HEK293T (cell line): Measurements from ENCODE around the gene CDH4.
"Not testable (repeated sequence)": the region's sequence is repeated elsewhere in the genome, so short reads cannot be mapped to it uniquely, and the experiment has no call there.

Experiments
- CTCF ChIA-PET: fragments of 350-600 bp; formaldehyde crosslinking; extraction: SDS; loops from one replicate; lab custom pipeline; 2021; ENCODE audit warnings: antibody characterized with exemption, inconsistent platforms; lab: Yijun Ruan, JAX
- POLR2A ChIA-PET: fragments of 350-600 bp; formaldehyde crosslinking; extraction: SDS; loops from one replicate; lab custom pipeline; 2020; ENCODE audit warnings: antibody characterized with exemption, inconsistent platforms; lab: Yijun Ruan, JAX
- DNase-seq: peaks from one replicate; pipeline ENCODE4 v3.0.0; 2012; ENCODE audit warnings: mixed read lengths; ENCODE audit errors: extremely low spot score
- ARNT ChIP-seq: fragments of 450-650 bp; IDR thresholded peaks from 2 replicates; pipeline ENCODE4 v1.6.1; 2017; ENCODE audit warnings: mild to moderate bottlenecking
- BHLHE40 ChIP-seq: fragments of 450-650 bp; IDR thresholded peaks from 2 replicates; pipeline ENCODE4 v1.6.1; 2016; ENCODE audit warnings: mild to moderate bottlenecking, moderate library complexity, borderline replicate concordance
- CTBP1 ChIP-seq: fragments of 450-650 bp; IDR thresholded peaks from 2 replicates; pipeline ENCODE4 v1.6.1; 2016; ENCODE audit warnings: borderline replicate concordance
- ELF4 ChIP-seq: fragments of 450-650 bp; IDR thresholded peaks from 2 replicates; pipeline ENCODE4 v1.6.1; 2017; ENCODE audit warnings: antibody characterized with exemption
- FOXA1 ChIP-seq: fragments of 450-650 bp; IDR thresholded peaks from 2 replicates; pipeline ENCODE4 v1.6.1; 2016; ENCODE audit warnings: mild to moderate bottlenecking
- FOXK2 ChIP-seq: fragments of 450-650 bp; IDR thresholded peaks from 2 replicates; pipeline ENCODE4 v1.6.1; 2016; ENCODE audit warnings: mild to moderate bottlenecking
- FOXM1 ChIP-seq: fragments of 450-650 bp; IDR thresholded peaks from 2 replicates; pipeline ENCODE4 v1.6.1; 2017; ENCODE audit warnings: mild to moderate bottlenecking, borderline replicate concordance
- HDGF ChIP-seq: fragments of 450-650 bp; IDR thresholded peaks from 2 replicates; pipeline ENCODE4 v1.6.1; 2017; ENCODE audit warnings: antibody characterized with exemption, borderline replicate concordance
- L3MBTL2 ChIP-seq: fragments of 450-650 bp; conservative IDR thresholded peaks from 2 replicates; pipeline ENCODE4 v1.6.1; 2016; ENCODE audit warnings: mild to moderate bottlenecking
- LEF1 ChIP-seq: fragments of 450-650 bp; IDR thresholded peaks from 2 replicates; pipeline ENCODE4 v1.6.1; 2017; ENCODE audit warnings: mild to moderate bottlenecking, borderline replicate concordance
- NFRKB ChIP-seq: fragments of 450-650 bp; IDR thresholded peaks from 2 replicates; pipeline ENCODE4 v1.6.1; 2016; ENCODE audit warnings: mild to moderate bottlenecking, moderate library complexity
- PKNOX1 ChIP-seq: fragments of 450-650 bp; IDR thresholded peaks from 2 replicates; pipeline ENCODE4 v1.6.1; 2016
- SP1 ChIP-seq: fragments of 450-650 bp; IDR thresholded peaks from 2 replicates; pipeline ENCODE4 v1.6.1; 2017
- SUZ12 ChIP-seq: fragments of 450-650 bp; IDR thresholded peaks from 2 replicates; pipeline ENCODE4 v1.6.1; 2016; ENCODE audit warnings: mild to moderate bottlenecking
- TARDBP ChIP-seq: fragments of 450-650 bp; IDR thresholded peaks from 2 replicates; pipeline ENCODE4 v1.6.1; 2016
- ZNF384 ChIP-seq: fragments of 450-650 bp; IDR thresholded peaks from 2 replicates; pipeline ENCODE4 v1.6.1; 2016

Gene CDH4

GRCh38 chr20:61980647-61981583 is 728.9 kb downstream of the CDH4 start:
- ChIA-PET CTCF (no interaction called here), POLR2A (no interaction called here)
- DNase-seq, result peak; percentile 77
- no peak for TF ChIP-seq FOXK2
- TF ChIP-seq NFRKB, result no peak
- no peak for TF ChIP-seq ZNF384
- no peak for TF ChIP-seq TARDBP
- TF ChIP-seq ARNT, result no peak

GRCh38 chr20:61981691-61982090 is 729.6 kb downstream of the CDH4 start:
- CTCF ChIA-PET, POLR2A ChIA-PET, DNase-seq: not testable (repeated sequence)

- no peak for DNase-seq
- TF ChIP-seq TARDBP, result no peak
- TF ChIP-seq NFRKB, result no peak
- TF ChIP-seq FOXM1, result no peak
- no peak for TF ChIP-seq FOXA1
- no peak for TF ChIP-seq L3MBTL2
- TF ChIP-seq ARNT, result no peak
- TF ChIP-seq LEF1, result no peak
- TF ChIP-seq SUZ12, result no peak
- no peak for TF ChIP-seq HDGF
- TF ChIP-seq CTBP1, result no peak
Observed at GRCh38 chr20:61982191-61982950, 730.3 kb downstream of the CDH4 start.

GRCh38 chr20:61982951-61983315 is 730.9 kb downstream of the CDH4 start:
- ChIA-PET CTCF (interaction anchor here (0.7 kb wide), 1 partner anchor 21 kb away, joined by 3 read pairs; no protein-coding TSS in a partner anchor), POLR2A (no interaction called here)
- no peak for DNase-seq
- TF ChIP-seq PKNOX1 (no peak), FOXM1 (no peak), ELF4 (no peak), CTBP1 (no peak), FOXA1 (no peak), BHLHE40 (no peak), LEF1 (no peak), NFRKB (no peak), ZNF384 (no peak), TARDBP (no peak), SP1 (no peak), FOXK2 (no peak), SUZ12 (no peak), HDGF (no peak), L3MBTL2 (no peak), ARNT (no peak)

More at GRCh38 chr20:61982191-61982950, 730.3 kb downstream of the CDH4 start:
- CTCF ChIA-PET, result interaction anchor here (0.7 kb wide), 1 partner anchor 21 kb away, joined by 3 read pairs; no protein-coding TSS in a partner anchor
- POLR2A ChIA-PET, result no interaction called here

- POLR2A ChIA-PET, result no interaction called here
- no peak for DNase-seq
- TF ChIP-seq CTBP1 (no peak), TARDBP (no peak), PKNOX1 (no peak), L3MBTL2 (no peak), BHLHE40 (no peak), SUZ12 (no peak), FOXM1 (no peak)
- CTCF ChIA-PET, result no interaction called here
Observed at GRCh38 chr20:61983965-61984364, 731.9 kb downstream of the CDH4 start.

GRCh38 chr20:61984431-61984830 is 732.4 kb downstream of the CDH4 start:
- POLR2A ChIA-PET, CTCF ChIA-PET, DNase-seq: not testable (repeated sequence)

- ChIA-PET CTCF (no interaction called here), POLR2A (no interaction called here)
- no peak for TF ChIP-seq BHLHE40
- no peak for DNase-seq
Observed at GRCh38 chr20:61985096-61985495, 733.0 kb downstream of the CDH4 start.
